GM21515 (cell line): ENCODE data around the gene DIAPH2.

Experiments
- ATAC-seq: cut with Tn5 transposase; IDR thresholded peaks from one replicate; pipeline ENCODE4 v1.9.1; 2021; ENCODE audit not compliant: unreplicated experiment

DIAPH2 gene

DNA sequence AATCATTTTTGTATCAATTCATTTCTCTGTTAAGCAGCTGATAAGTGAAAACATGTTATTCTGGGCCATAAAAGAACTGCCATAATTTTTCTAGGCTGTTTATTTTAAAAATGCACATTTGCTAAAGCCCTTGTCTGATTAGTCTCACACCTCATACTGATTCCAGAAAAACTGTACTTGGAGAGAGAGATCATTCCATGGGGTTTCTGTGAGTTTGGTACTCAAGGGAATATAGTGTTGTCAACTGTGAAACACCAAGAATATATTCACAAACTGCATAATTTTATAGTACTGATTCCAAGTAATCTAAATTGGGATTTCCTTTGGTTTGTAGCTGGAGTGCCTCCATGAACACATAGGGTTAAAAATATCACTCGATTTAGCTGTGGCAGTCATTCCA is 746.6 kb downstream of the DIAPH2 start:
- ATAC-seq, result no peak

DNA sequence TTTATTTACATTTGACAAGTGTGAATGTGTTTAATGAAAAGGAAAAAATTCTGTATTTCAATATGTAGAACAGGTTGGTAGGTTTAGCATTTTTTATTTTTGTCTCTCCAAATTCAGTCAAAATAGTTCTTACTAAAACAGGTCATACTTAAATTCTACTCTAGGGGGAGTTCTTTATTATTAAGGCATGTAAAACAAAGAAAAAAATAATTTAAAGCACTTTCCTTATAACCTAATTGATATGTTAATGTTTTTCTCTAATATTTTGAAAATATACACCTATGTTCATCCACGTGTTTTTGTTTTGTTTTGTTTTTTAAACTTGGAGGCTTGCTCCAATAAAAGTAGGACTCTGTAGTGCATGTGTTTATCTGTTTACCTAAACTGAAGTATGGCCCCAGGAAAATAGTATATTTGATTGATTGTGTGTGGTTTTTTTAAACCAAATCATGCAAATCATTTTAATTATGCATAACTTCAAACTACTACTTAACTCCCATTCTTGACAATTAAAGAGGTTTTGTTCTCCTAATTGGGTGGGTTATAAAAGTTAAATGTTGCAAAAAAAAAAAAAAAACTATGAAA is 761.7 kb downstream of the DIAPH2 start:
- no peak for ATAC-seq

DNA sequence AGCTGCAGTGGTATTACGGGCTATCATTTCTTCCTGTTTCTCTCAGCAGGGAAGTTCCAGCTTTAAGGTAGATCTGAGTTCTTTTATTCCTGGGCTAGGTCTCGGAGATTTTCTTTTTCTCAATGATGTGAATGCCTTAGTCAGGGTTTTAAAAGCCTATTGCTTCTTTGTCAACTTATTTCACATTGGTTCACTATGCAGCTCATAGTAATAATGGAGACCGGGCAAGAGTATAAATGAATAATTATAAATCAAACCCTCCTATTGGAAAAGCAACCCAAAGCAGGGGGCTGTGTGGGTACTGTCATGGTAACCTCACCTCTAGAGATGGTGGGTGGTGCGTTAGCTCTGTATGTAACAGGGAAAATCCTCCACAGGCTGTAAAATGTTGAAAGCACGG is 762.7 kb downstream of the DIAPH2 start:
- no peak for ATAC-seq

DNA sequence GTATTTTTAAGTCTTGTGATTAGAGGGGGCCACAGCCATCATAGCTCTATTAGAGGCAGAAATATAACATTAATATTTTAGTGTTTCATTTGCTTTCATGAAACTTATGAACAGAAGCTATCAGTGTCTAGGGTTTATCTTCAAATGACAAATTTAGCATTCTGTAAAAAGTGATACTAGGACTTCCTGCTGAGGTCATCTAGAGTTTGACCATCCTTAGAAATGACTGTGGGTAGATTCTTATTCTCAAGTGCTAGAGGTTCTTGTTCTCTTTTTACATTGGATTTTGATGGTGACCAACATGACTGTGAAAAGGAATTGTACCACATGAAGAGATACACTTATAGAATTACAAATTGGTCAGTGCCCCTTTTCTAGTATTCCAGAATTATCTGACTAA is 767.6 kb downstream of the DIAPH2 start:
- no peak for ATAC-seq

DNA sequence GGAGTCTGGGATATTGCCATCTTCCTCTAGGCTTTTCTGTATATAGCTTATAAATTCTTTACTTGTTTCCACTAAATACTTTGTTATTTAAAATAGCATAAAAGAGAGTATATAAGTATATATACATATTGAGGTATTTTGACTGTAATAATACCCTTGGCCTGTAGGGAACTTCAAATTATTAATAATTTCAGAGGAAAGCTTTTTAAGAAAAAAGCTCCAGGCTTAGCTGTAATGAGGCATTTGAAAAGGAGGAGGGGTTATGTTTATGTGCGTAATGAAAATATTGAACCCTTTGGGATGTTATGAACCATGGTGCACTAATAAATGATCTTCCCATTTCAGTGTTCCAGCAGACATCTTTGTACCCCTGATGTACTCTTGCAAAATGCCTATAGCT is 777.1 kb downstream of the DIAPH2 start:
- ATAC-seq, result no peak

DNA sequence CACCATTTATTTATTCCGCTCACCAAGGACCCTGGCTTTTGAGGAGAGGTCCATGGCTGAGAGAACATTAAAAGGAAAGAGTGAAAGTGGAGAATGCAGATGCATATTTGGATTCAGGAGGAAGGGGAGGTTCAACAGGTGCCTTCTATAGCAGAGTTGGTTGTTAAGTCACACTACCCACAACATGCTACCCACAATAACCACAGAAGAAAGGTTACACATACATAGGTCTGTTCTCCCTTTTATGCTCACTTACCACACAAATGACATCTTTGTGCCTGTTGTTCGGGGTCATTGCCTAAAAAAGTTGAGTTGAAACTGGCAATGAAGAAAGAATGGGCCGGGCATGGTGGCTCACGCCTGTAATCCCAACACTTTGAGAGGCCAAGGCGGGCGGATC is 786.4 kb downstream of the DIAPH2 start:
- ATAC-seq, result no peak

DNA sequence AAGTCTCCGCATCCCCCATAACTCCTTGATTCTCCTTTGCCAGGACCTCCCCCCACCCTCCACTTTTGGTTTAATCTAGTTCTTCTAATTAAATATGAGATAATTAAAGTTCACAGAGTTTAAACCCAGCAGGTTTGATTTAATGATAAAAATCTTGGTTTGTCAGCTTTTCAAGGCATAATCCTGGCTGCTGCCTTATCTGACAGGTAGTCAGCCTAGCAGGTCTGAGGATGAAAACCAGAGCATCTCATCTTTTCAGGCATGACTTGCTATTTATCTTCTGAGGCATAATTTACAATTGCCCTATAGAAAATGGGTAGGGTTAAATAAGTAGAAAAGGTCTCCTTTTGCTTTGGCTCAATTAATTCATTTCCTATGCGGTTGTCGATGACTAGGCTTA is 790.3 kb downstream of the DIAPH2 start:
- no peak for ATAC-seq

DNA sequence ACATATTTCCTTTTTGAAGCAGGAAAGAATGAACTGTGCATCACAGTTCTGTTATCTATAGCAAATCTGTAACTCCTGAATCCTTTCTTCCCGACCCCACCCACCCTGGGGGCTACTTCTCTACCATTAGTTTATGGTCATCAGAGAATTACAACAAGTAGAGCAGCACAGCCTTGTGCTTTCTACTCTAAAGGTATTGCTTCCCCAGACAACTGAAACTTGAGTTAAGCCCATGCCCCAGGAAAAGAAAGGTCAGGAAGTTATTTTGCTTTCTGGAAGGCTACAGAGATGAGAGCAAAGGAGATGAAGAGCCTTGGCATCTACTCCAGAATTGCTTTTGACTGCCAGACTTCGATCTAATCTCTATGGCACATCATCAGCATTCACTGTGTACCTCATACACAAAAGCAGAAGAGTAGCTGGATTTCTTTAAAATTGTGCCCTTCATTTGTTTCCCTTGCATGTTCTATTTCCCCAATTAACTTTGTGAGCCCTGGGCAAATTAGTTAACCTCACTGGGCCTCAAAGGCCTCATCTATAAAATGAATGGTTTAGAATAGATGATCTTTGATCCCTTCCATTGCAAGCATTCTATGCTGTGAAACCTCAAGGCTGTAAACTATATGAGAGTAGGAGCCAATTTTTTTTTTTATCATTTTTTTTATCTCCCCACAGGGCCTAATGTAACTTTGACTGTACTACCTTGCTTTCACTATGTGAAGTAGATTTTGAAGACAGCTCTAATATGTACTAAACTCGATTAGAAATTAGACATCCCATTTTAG is 794.7 kb downstream of the DIAPH2 start:
- ATAC-seq, result no peak

DNA sequence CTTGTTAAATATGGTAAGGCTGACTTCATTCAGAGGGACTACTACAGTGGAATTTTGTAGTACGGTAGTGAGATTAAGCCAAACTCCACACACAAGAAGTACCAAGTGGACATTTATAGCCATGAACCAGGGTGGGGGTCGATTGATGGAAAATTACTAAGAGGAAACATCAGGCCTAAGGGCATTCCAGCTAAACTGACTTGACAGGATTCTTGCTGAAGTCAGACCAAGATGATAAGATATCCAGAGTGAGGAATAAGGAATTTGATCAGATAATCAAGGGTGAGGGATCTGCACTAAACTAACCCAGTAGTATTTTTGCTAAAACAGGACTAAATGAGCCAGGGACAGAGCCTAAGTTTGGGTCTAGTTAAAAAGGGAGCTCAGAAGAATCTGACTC is 796.6 kb downstream of the DIAPH2 start:
- ATAC-seq, result no peak

DNA sequence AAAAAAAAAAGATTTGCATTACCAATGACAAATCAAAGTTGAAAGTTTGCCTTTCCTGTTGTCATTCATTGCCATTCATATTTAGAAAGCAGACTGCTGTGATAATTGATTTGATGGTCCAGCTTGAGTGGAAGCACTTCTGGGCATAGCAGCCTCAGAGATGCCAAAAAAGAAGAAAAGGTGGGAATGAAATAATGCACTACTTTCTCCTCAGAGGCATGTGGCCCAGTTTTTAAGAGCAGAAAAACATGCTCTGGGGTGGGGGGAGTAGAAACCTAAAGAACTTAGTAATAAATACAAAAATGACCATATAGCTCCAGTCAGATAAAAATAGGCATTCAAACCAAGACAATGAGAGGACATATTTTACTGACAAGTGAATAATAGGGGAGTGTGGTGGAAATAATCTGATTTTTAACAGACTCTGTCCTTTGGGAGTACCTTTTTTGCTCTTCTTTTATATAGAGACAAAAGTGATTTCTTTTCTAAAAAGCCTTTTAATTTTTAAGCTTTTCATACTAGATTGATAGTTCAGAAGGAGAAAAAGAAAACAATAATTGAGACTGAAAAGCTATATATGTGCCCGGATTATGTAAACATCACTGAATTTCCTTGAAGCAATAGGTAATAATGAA is 798.1 kb downstream of the DIAPH2 start:
- ATAC-seq, result no peak

DNA sequence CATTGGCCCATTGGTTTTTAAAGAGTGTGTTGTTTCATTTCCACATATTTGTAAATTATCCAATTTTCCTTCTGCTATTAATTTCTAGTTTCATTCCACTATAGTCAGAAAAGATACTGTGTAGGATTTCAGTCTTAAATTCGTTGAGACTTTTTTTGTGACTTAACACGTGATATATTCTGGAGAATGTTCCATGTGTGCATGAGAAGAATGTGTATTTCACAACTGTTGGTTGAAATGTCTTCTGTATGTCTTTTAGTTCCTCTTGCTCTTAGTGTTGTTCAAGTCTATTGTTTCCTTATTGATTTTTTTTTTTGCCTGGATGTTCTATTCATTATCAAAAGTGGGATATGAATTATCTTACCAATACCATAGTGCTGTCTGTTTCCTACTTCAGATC is 806.0 kb downstream of the DIAPH2 start:
- ATAC-seq, result no peak

DNA sequence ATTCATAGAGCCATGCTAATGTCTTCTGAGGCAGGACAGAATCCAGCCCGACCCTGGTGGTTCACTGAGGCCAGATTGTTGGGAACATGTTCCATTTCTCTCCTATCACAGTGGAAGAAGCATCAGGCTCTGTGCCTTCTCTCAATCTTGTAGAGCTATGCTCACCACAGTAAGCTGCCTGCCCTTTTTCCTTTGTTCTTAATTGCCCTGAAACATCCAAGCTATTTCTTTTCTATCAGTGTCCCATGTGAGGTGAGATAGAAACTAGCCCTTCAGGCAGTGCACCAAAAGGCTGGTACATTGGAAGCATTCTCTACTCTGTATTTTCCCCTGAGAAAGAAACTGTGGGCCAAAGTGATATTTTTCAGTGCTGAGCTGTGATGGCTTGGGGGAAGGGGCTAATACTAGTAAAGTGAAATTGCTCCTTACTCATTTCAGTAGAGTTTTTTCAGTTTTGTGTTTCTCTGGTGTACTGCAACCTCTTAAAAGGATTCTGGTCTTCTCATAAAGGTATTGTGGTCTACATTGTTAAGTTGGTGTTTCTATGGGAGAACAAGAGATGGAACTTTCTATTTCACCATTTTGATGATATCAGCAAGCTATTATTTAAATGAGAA is 810.2 kb downstream of the DIAPH2 start:
- ATAC-seq, result peak; percentile 94

DNA sequence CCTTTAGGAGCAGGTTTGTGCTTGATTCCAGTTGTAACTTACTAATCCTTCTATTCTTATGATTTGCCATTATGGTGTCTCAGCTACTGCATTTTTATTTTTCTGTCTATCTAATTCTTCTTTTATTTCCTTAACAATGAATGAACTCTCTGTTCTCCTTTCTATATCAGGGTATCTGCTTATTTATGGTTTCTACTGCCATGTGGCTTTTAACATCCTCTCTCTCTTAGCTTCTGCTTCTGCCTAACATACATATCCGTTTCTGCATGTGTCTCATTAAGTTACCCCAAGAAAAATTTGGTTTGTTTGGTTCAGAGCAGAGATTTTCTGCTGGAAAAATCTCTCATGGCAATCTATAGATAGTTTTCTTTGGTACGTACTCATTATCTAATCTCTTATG is 813.5 kb downstream of the DIAPH2 start:
- no peak for ATAC-seq

DNA sequence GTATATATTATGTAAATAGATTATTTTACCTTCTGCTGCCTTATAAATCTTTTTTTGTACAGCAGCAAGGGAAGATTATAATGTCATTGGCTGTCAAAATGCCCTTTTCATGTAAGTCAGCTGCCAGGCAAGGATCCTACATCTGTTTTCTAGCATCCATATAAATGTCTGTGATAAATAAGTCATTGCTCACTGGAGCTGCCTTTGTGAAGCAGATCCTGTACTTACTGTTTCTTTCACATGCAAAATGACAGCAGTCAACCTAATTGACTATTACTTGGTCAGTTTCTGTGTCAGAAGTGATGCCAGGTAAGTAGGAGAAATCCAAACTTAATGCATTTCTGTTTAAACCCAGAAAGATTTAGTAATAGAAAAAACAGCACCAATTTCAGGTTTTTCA is 819.8 kb downstream of the DIAPH2 start:
- ATAC-seq, result no peak

DNA sequence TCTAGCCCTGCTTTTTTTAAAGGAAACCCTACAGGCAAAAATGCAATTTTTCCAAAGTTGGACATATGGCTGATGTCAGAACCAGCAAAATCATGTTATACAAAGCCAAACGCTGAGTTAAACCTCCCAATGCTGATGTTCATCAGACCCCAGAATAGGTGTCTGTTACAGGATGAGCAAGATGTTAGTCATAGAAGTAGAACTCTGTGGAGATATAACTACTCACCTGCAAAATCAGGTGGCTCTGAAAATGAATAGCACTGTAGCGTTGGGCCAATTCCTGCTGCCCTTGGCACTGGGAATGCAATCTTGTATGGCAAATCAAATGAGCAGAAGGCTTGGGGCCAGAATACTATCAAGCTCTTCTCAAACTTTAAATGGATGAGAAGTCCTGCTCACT is 833.1 kb downstream of the DIAPH2 start:
- no peak for ATAC-seq

DNA sequence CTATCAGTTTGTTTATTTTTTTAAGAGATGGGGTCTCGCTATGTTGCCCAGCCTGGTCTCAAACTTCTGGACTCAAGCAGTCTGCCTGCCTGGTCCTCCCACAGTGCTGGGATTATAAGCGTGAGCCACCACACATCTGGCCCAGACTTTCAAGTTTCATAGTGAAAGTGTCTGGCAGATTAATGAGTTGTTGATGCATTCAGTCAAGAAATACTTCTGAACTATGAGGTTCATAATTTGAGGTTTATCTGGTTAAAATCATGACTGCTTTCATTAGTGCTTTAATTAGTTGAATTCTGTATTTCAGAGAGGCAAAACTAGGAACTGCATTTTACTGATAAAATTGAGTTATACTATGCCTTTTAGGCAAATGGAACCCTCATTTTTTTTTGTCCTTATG is 837.7 kb downstream of the DIAPH2 start:
- no peak for ATAC-seq

DNA sequence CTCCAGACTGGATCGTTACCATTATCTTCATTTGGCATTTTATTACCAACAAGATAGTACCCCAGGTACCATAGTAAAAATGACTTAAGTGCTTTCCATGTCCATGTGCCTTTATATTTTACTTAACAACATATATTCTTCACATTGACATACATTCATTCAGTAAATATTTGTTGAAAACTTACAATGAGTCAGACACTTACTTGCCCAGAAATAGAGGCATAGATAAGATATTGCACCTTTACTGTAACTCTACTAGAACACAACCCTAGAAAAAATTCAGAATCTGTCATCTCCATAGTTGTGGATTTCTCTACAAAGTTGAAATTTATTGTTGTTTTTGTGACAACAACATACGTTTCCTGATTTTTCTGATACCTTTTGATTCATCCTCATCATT is 839.7 kb downstream of the DIAPH2 start:
- no peak for ATAC-seq

DNA sequence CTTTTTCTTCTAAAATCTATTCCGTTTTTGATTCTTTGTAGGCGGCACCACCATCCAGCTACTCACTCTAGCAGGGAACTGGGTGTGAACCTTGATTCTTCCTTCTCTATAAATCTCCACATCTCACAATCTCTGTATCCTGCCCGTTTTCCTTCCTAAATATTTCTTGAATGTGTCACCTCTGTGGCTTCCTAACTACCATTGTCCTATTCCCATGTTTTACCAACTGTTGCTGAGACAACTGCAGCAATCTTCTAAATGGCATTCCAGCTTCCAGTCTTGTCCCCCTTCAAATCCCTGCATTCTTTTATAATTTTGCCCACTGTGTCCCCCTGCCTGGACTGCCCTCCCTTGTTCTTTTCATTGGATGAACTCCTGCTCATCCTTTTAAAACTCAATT is 840.4 kb downstream of the DIAPH2 start:
- ATAC-seq, result no peak

DNA sequence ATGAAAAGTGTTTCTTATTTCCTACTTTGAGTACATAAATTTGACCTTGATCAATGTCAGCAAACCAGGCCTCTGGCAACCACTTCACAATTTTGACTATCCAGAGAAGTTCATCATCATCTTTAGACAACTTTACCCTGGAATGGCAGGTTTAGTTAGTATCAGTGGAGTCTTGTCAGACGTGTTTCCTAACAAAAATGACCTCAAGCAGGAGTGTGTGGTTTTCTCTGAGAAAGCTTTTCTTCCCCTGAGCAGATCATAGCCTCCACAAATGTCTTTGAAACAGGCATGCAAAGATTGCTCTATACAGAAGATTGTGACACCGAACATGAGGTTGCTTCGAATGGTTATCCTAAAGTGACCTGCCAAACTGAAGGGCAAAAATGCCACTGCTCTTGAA is 841.3 kb downstream of the DIAPH2 start:
- ATAC-seq, result no peak

DNA sequence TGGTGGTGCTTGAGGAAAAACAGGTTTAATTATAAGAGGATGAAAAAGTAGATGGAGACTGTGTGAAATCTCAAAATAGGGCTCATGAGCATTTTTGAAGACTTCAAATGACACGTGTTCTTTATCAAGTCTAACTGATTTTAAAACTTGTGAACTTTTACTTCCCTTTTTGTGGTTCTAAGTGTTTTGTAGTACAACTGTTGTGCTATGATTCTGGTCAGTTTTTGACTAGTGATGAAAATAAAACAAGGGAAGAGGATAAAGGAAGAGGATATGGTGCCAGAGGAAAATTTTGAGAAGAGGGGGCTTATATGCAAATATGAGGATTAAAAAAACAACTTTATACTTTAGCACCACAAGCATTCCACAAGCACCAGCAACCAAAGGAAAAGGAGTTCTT is 843.1 kb downstream of the DIAPH2 start:
- ATAC-seq, result no peak

DNA sequence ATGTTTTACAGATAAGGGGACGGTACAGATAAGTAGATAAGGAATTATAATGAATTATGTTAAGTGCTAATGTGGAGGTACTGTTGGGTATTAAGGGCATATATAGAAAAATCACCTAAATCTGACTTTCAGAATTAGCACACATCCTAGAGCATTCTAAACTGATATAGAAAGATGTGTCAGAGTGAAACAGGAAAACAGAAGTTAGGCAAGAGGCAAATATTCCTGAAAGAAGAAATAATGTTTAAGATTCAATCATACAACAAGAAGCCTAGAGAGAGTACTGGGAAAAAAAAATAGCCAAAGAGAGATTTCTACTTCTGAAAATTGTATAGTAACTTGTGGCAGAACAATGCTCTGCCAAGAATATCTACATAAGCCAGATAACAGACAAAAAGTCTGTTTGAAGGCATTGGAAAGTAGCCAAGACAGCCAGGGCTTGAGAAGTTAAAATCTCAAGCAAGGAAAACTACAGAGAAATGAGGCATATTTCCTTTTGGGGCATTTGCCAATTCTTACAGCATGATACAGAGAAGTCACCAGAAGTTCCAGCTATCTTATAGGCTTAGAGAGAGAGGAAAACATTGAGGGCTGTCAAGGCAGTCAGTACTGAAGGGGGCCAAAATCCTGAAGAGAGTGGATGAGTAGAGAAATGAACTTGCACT is 845.0 kb downstream of the DIAPH2 start:
- no peak for ATAC-seq

DNA sequence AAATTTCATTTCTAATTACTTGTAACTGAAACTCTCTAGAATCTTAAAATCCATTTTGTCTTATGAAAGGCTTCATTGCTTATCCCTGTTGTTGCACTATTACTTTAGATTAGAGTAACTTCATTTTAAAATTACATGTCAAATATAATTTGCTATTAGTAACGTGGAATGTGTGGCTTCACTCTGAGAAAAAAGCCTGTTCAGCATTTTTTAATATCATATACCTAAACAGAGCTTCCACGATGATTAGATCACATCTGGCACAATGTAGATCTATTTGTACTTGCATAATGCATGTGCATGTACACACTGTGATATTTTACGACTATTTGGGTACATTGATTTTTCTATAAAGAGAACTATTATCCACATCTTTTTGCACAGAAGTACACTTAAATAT is 847.2 kb downstream of the DIAPH2 start:
- ATAC-seq, result no peak
